H1 (cell line): Measurements from ENCODE around the gene NPPA. TPM values are rescaled to one million over a fixed set of nuclear protein-coding genes. Genes with fewer than 3 reads are reported as not detected.

Experiments used
- BRCA1 ChIP-seq: IDR thresholded peaks from 2 replicates; pipeline ENCODE4 v1.6.1; 2012; ENCODE audit warnings: low read depth, low read length, improper control_type of control experiment
- CBX8 ChIP-seq: fragments of 300-800, 300-1000 bp; sonication (generic); IDR thresholded peaks from 2 replicates; pipeline ENCODE4 v1.7.1; 2016; ENCODE audit warnings: low read depth, low read length, borderline replicate concordance
- CHD7 ChIP-seq: fragments of 300-600 bp; sonication (generic); IDR thresholded peaks from 2 replicates; pipeline ENCODE4 v1.7.1; 2012; ENCODE audit warnings: low read length, moderate library complexity, mild to moderate bottlenecking, inconsistent platforms; ENCODE audit not compliant: insufficient replicate concordance
- GTF2F1 ChIP-seq: IDR thresholded peaks from 2 replicates; pipeline ENCODE4 v1.6.1; 2012; ENCODE audit warnings: low read depth, low read length, improper control_type of control experiment, borderline replicate concordance
- MAFK ChIP-seq: IDR thresholded peaks from 2 replicates; pipeline ENCODE4 v1.6.1; 2012; ENCODE audit warnings: low read depth, mild to moderate bottlenecking, improper control_type of control experiment, low read length
- SIRT6 ChIP-seq: IDR thresholded peaks from one replicate; pipeline ENCODE4 v1.7.1; 2012; ENCODE audit warnings: low read length, inconsistent platforms
- polyA plus RNA-seq, 7 experiments: library from polyadenylated mRNA; depleted of rRNA in 3 of 7; stranded (reverse) in 5 of 7; unstranded in 2 of 7; fragments of >200 nt in 5 of 7; fragments of 200-250 nt in 2 of 7; gene quantifications; 1 replicate in 5 of 7; 2 replicates in 1 of 7; 4 replicates in 1 of 7; pipeline versions ENCODE4 v1.2.1 to v1.2.3, GENCODE V29; 2011 to 2013; ENCODE audit warnings: missing spikeins in 2 of 7, mixed read lengths in 2 of 7
- total RNA-seq: library from RNA; stranded (reverse); fragmentation: NEBNext Ultra II Directional; extraction: Animal tissue kit (Norgen Biotek cat#: 25700); gene quantifications from 2 replicates; pipeline ENCODE4 v1.2.1, GENCODE V29; 2021

NPPA gene
- total and polyA plus RNA-seq, 2 of the 8 experiments (the other 6 are each of a cell fraction or from before 2014, with no cell fraction given), result not detected

GRCh38 chr1:11837767-11838348, 9.7 kb downstream of the NPPA start (continued):
- TF ChIP-seq CHD7, result no peak
- no peak for TF ChIP-seq SIRT6
- no peak for TF ChIP-seq CBX8
- no peak for TF ChIP-seq GTF2F1
- TF ChIP-seq BRCA1, result no peak
- TF ChIP-seq MAFK, result no peak
- TF ChIP-seq, all 59 proteins: peak for 0
